Measurements from ENCODE around the gene ITPR2.

- no peak for TF ChIP-seq CTCF (IDR thresholded peaks at IDR 0.05; ENCODE audit: insufficient read depth, low read length)
- no peak for TF ChIP-seq GABPA (IDR thresholded peaks at IDR 0.05; ENCODE audit: low read depth)
- TF ChIP-seq POLR2AphosphoS5 (IDR thresholded peaks at IDR 0.05; ENCODE audit: low read depth): no peak
- no peak for TF ChIP-seq SPI1 (IDR thresholded peaks at IDR 0.05; ENCODE audit: borderline replicate concordance, low read depth)
- no peak for TF ChIP-seq REST (IDR thresholded peaks at IDR 0.05; ENCODE audit: insufficient replicate concordance, low read depth)
Measured at GRCh38 chr12:26658991-26659390, 174.0 kb downstream of the ITPR2 start.

Data from HL-60 (cell line).